ENCODE data around the gene SLC38A10.

DNA sequence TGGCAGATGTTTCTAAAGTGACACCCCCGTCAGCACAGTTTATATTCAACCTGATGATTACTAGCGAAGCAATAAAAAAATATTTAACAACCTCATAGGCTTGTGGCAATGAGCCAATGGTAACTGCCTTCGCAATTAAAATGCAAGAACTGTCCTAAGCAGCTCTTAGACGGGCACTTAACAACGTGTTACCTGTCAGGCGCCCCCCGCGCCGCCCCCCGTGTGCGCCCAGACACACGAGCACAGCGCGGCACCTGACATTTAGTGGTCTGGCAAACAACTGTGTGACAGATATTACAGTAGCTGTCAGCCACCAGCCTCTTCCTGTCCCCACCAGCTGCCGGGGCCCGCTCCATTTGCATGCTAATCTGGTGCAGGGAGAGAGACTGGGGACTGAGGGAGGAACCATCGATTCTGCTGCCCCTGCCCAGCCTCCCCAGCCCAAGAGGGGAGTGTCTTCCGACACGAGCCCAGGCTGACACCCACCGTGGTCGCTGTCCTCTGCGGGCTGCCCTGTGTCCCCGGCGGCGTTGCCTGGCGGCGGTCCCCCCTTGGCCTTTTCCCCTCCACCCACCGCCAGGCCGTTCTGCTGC, 43.3 kb downstream of the SLC38A10 start:
- TF ChIP-seq, protein P1, sequence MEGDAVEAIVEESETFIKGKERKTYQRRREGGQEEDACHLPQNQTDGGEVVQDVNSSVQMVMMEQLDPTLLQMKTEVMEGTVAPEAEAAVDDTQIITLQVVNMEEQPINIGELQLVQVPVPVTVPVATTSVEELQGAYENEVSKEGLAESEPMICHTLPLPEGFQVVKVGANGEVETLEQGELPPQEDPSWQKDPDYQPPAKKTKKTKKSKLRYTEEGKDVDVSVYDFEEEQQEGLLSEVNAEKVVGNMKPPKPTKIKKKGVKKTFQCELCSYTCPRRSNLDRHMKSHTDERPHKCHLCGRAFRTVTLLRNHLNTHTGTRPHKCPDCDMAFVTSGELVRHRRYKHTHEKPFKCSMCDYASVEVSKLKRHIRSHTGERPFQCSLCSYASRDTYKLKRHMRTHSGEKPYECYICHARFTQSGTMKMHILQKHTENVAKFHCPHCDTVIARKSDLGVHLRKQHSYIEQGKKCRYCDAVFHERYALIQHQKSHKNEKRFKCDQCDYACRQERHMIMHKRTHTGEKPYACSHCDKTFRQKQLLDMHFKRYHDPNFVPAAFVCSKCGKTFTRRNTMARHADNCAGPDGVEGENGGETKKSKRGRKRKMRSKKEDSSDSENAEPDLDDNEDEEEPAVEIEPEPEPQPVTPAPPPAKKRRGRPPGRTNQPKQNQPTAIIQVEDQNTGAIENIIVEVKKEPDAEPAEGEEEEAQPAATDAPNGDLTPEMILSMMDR (IDR thresholded peaks at IDR 0.05), result no peak
- TF ChIP-seq POLR2A (IDR thresholded peaks at IDR 0.05), result no peak
